SK-N-SH (cell line): ENCODE measurements around the gene WIPI1. TPM values are rescaled to one million over a fixed set of nuclear protein-coding genes. Genes with fewer than 3 reads are reported as not detected.

Experiments used
- CTCF ChIA-PET: fragments of 300-600, 350-600 bp; formaldehyde crosslinking; extraction: SDS; loops from one replicate; lab custom pipeline; 2021; lab: Yijun Ruan, JAX
- POLR2A ChIA-PET: fragments of 350-600 bp; sonication (Branson Sonifier 250); formaldehyde crosslinking; extraction: SDS; loops from one replicate; lab custom pipeline; 2020; ENCODE audit warnings: antibody characterized with exemption, inconsistent platforms; lab: Yijun Ruan, JAX
- DNase-seq: peaks from one replicate; pipeline ENCODE4 v3.0.0; 2012
- H2AFZ ChIP-seq: fragments of 200-600 bp; sonication (generic); 2 replicates; pipeline ENCODE4 v1.8.1; 2016; ENCODE audit warnings: antibody characterized with exemption, mild to moderate bottlenecking, low read depth
- H3F3A ChIP-seq: fragments of 200-600 bp; sonication (generic); replicated peaks from 2 replicates; pipeline ENCODE3; 2016; ENCODE audit warnings: antibody characterized with exemption, mild to moderate bottlenecking; ENCODE audit not compliant: insufficient read depth
- H3K27ac ChIP-seq, 2 experiments: fragments of 200-500 bp in 1 of 2; fragments of 200-600 bp in 1 of 2; sonication (Bioruptor generic) in 1 of 2; sonication (generic), shearing (Covaris generic) in 1 of 2; 2 replicates each; pipeline versions ENCODE4 v1.5.1 to v1.6.1; 2014 to 2016; ENCODE audit warnings: low read depth in 2 of 2, inconsistent platforms in 1 of 2, low read length in 1 of 2, mild to moderate bottlenecking in 1 of 2, mixed read lengths in 1 of 2
- H3K27me3 ChIP-seq: fragments of 200-600 bp; sonication (generic), shearing (Covaris generic); 2 replicates; pipeline ENCODE4 v1.6.1; 2016; ENCODE audit warnings: mixed run types; ENCODE audit not compliant: insufficient read depth
- H3K36me3 ChIP-seq, 2 experiments: fragments of 200-500 bp in 1 of 2; fragments of 200-600 bp in 1 of 2; sonication (Bioruptor generic) in 1 of 2; sonication (generic) in 1 of 2; replicated peaks in 1 of 2; 2 replicates each; pipeline versions ENCODE3 to v1.5.1; 2014 to 2016; ENCODE audit warnings: low read length in 1 of 2, mild to moderate bottlenecking in 1 of 2; ENCODE audit not compliant: insufficient read depth in 2 of 2, control insufficient read depth in 1 of 2
- H3K4me1 ChIP-seq, 2 experiments: fragments of 200-500 bp in 1 of 2; fragments of 200-600 bp in 1 of 2; sonication (Bioruptor generic) in 1 of 2; sonication (generic), shearing (Covaris generic) in 1 of 2; 2 replicates each; pipeline versions ENCODE4 v1.5.1 to v1.6.1; 2014 to 2016; ENCODE audit warnings: low read depth in 1 of 2, low read length in 1 of 2, mixed run types in 1 of 2; ENCODE audit not compliant: insufficient read depth in 2 of 2, control insufficient read depth in 1 of 2
- H3K4me2 ChIP-seq: fragments of 200-600 bp; sonication (generic), shearing (Covaris generic); 2 replicates; pipeline ENCODE4 v1.6.1; 2017; ENCODE audit warnings: mixed run types
- H3K4me3 ChIP-seq, 2 experiments: fragments of 200-500 bp in 1 of 2; fragments of 200-600 bp in 1 of 2; sonication (Bioruptor generic) in 1 of 2; sonication (generic), shearing (Covaris generic) in 1 of 2; 2 replicates each; pipeline versions ENCODE4 v1.5.1 to v1.8.1; 2014 to 2016; ENCODE audit warnings: low read depth in 2 of 2, inconsistent platforms in 1 of 2, low read length in 1 of 2, mild to moderate bottlenecking in 1 of 2, mixed read lengths in 1 of 2, moderate library complexity in 1 of 2
- H3K79me2 ChIP-seq: fragments of 200-600 bp; sonication (generic); 2 replicates; pipeline ENCODE4 v1.8.1; 2017; ENCODE audit warnings: mild to moderate bottlenecking; ENCODE audit not compliant: insufficient read depth
- H3K9ac ChIP-seq: fragments of 200-600 bp; sonication (generic); 2 replicates; pipeline ENCODE4 v1.6.1; 2017; ENCODE audit warnings: mixed run types
- H3K9me2 ChIP-seq: fragments of 200-600 bp; sonication (generic); 2 replicates; pipeline ENCODE4 v1.6.1; 2017; ENCODE audit warnings: mixed run types
- H3K9me3 ChIP-seq: fragments of 200-600 bp; sonication (generic); 2 replicates; pipeline ENCODE4 v1.6.1; 2017; ENCODE audit warnings: mixed run types, mild to moderate bottlenecking, moderate library complexity
- H4K20me1 ChIP-seq: fragments of 200-600 bp; sonication (generic); 2 replicates; pipeline ENCODE4 v1.6.1; 2017; ENCODE audit warnings: mild to moderate bottlenecking, mixed run types; ENCODE audit not compliant: insufficient read depth
- CHD2 ChIP-seq: fragments of 150-350 bp; IDR thresholded peaks from 2 replicates; pipeline ENCODE4 v1.6.1; 2018; ENCODE audit warnings: low read length; ENCODE audit not compliant: partially characterized antibody
- EP300 ChIP-seq, 2 experiments: IDR thresholded peaks; 2 replicates each; pipeline versions ENCODE4 v1.4.0 to v1.6.1; 2012; ENCODE audit warnings: borderline replicate concordance in 1 of 2, low read depth in 1 of 2, low read length in 1 of 2
- FOSL2 ChIP-seq: IDR thresholded peaks from 2 replicates; pipeline ENCODE4 v1.4.0; 2012; ENCODE audit warnings: low read depth, mild to moderate bottlenecking, moderate library complexity, borderline replicate concordance
- FOXJ3 ChIP-seq: sonication (generic); formaldehyde crosslinking; IDR thresholded peaks from 2 replicates; pipeline ENCODE4 v1.5.1; 2020; ENCODE audit warnings: mild to moderate bottlenecking, missing genetic modification reagents
- FOXM1 ChIP-seq: IDR thresholded peaks from 2 replicates; pipeline ENCODE4 v1.4.0; 2012; ENCODE audit warnings: low read depth, mild to moderate bottlenecking
- JUND ChIP-seq: IDR thresholded peaks from 2 replicates; pipeline ENCODE4 v1.4.0; 2012
- MAX ChIP-seq: IDR thresholded peaks from 2 replicates; pipeline ENCODE4 v1.4.0; 2012; ENCODE audit warnings: low read depth
- PBX3 ChIP-seq: IDR thresholded peaks from 2 replicates; pipeline ENCODE4; 2012
- REST ChIP-seq: IDR thresholded peaks from 2 replicates; pipeline ENCODE4 v1.6.1; 2012; ENCODE audit warnings: mild to moderate bottlenecking, low read depth, low read length, moderate library complexity
- RFX5 ChIP-seq: IDR thresholded peaks from 2 replicates; pipeline ENCODE4 v1.6.1; 2012; ENCODE audit warnings: mild to moderate bottlenecking, improper control_type of control experiment, low read length
- TCF12 ChIP-seq: IDR thresholded peaks from 2 replicates; pipeline ENCODE4 v1.4.0; 2012
- USF1 ChIP-seq: IDR thresholded peaks from 2 replicates; pipeline ENCODE4 v1.4.0; 2012; ENCODE audit warnings: low read depth, borderline replicate concordance
- ZBTB33 ChIP-seq: IDR thresholded peaks from 2 replicates; pipeline ENCODE4 v1.4.0; 2012; ENCODE audit warnings: low read depth, borderline replicate concordance
- WGBS: methylation state at CpG from one replicate; pipeline ENCODE4 v1.1.6; 2017; ENCODE audit warnings: low lambda C conversion rate; 5-methylcytosine and 5-hydroxymethylcytosine counted together
- polyA plus RNA-seq, 3 experiments: library from polyadenylated mRNA; depleted of rRNA; stranded (reverse); fragments of >200 nt; gene quantifications; 2 replicates each; pipeline ENCODE4 v1.2.3, GENCODE V29; 2012

Gene WIPI1
- polyA plus RNA-seq, 1 of the 3 experiments (the other 2 are of a cell fraction), result 52.7 TPM

GRCh38 chr17:68424861-68425260 lies 32.4 kb downstream of the WIPI1 start:
- Histone ChIP-seq H3K4me2 (no peak overlapping the region), H3K36me3 (peaks cover 10 to 37% of the 10 kb centered on the region in 2 experiments), H3K9me2 (no peaks in the 10 kb centered on the region), H3K4me3 (no peak overlapping the region), H3K9me3 (no peaks in the 10 kb centered on the region), H3K4me1 (no peaks in the 10 kb centered on the region), H3K27ac (no peak overlapping the region), H2AFZ (no peak overlapping the region), H3F3A (no peaks in the 10 kb centered on the region), H3K9ac (no peak overlapping the region), H3K27me3 (no peaks in the 10 kb centered on the region), H3K79me2 (no peaks in the 10 kb centered on the region), H4K20me1 (no peaks in the 10 kb centered on the region)
- POLR2A ChIA-PET, result interaction anchor here (1.3 kb wide), 1 partner anchor 177 kb away, joined by 3 read pairs; the partner anchor contains the start of gene AMZ2
- CTCF ChIA-PET, result interaction anchor here (1.2 to 5.1 kb wide), 4 partner anchors 12 to 28 kb away, joined by 4 to 35 read pairs (median 5); no protein-coding TSS in a partner anchor
- DNase-seq, result no peak
- WGBS, result 76% methylated on average over 6 of the region's 6 CpGs
- TF ChIP-seq RFX5 (no peak), PBX3 (no peak), FOXJ3 (CRISPR knock-in tag) (no peak), REST (no peak), FOXM1 (no peak), ZBTB33 (no peak), CHD2 (no peak), USF1 (no peak), JUND (no peak), EP300 (IDR thresholded peaks at IDR 0.05; ENCODE audit: borderline replicate concordance in 1 of 2, low read depth in 1 of 2, low read length in 1 of 2) (no peak), MAX (no peak), FOSL2 (no peak), TCF12 (no peak)
